SK-N-SH (cell line): Measurements from ENCODE around the gene STK26. TPM values are rescaled to one million over a fixed set of nuclear protein-coding genes. Genes with fewer than 3 reads are reported as not detected.

Source experiments
- CTCF ChIA-PET: fragments of 300-600, 350-600 bp; formaldehyde crosslinking; extraction: SDS; loops from one replicate; lab custom pipeline; 2021; lab: Yijun Ruan, JAX
- POLR2A ChIA-PET: fragments of 350-600 bp; sonication (Branson Sonifier 250); formaldehyde crosslinking; extraction: SDS; loops from one replicate; lab custom pipeline; 2020; ENCODE audit warnings: antibody characterized with exemption, inconsistent platforms; lab: Yijun Ruan, JAX
- DNase-seq: peaks from one replicate; pipeline ENCODE4 v3.0.0; 2012
- H2AFZ ChIP-seq: fragments of 200-600 bp; sonication (generic); 2 replicates; pipeline ENCODE4 v1.8.1; 2016; ENCODE audit warnings: antibody characterized with exemption, mild to moderate bottlenecking, low read depth
- H3F3A ChIP-seq: fragments of 200-600 bp; sonication (generic); replicated peaks from 2 replicates; pipeline ENCODE3; 2016; ENCODE audit warnings: antibody characterized with exemption, mild to moderate bottlenecking; ENCODE audit not compliant: insufficient read depth
- H3K27ac ChIP-seq, 2 experiments: fragments of 200-500 bp in 1 of 2; fragments of 200-600 bp in 1 of 2; sonication (Bioruptor generic) in 1 of 2; sonication (generic), shearing (Covaris generic) in 1 of 2; 2 replicates each; pipeline versions ENCODE4 v1.5.1 to v1.6.1; 2014 to 2016; ENCODE audit warnings: low read depth in 2 of 2, inconsistent platforms in 1 of 2, low read length in 1 of 2, mild to moderate bottlenecking in 1 of 2, mixed read lengths in 1 of 2
- H3K27me3 ChIP-seq: fragments of 200-600 bp; sonication (generic), shearing (Covaris generic); 2 replicates; pipeline ENCODE4 v1.6.1; 2016; ENCODE audit warnings: mixed run types; ENCODE audit not compliant: insufficient read depth
- H3K36me3 ChIP-seq, 2 experiments: fragments of 200-500 bp in 1 of 2; fragments of 200-600 bp in 1 of 2; sonication (Bioruptor generic) in 1 of 2; sonication (generic) in 1 of 2; replicated peaks in 1 of 2; 2 replicates each; pipeline versions ENCODE3 to v1.5.1; 2014 to 2016; ENCODE audit warnings: low read length in 1 of 2, mild to moderate bottlenecking in 1 of 2; ENCODE audit not compliant: insufficient read depth in 2 of 2, control insufficient read depth in 1 of 2
- H3K4me1 ChIP-seq, 2 experiments: fragments of 200-500 bp in 1 of 2; fragments of 200-600 bp in 1 of 2; sonication (Bioruptor generic) in 1 of 2; sonication (generic), shearing (Covaris generic) in 1 of 2; 2 replicates each; pipeline versions ENCODE4 v1.5.1 to v1.6.1; 2014 to 2016; ENCODE audit warnings: low read depth in 1 of 2, low read length in 1 of 2, mixed run types in 1 of 2; ENCODE audit not compliant: insufficient read depth in 2 of 2, control insufficient read depth in 1 of 2
- H3K4me2 ChIP-seq: fragments of 200-600 bp; sonication (generic), shearing (Covaris generic); 2 replicates; pipeline ENCODE4 v1.6.1; 2017; ENCODE audit warnings: mixed run types
- H3K4me3 ChIP-seq, 2 experiments: fragments of 200-500 bp in 1 of 2; fragments of 200-600 bp in 1 of 2; sonication (Bioruptor generic) in 1 of 2; sonication (generic), shearing (Covaris generic) in 1 of 2; 2 replicates each; pipeline versions ENCODE4 v1.5.1 to v1.8.1; 2014 to 2016; ENCODE audit warnings: low read depth in 2 of 2, inconsistent platforms in 1 of 2, low read length in 1 of 2, mild to moderate bottlenecking in 1 of 2, mixed read lengths in 1 of 2, moderate library complexity in 1 of 2
- H3K79me2 ChIP-seq: fragments of 200-600 bp; sonication (generic); 2 replicates; pipeline ENCODE4 v1.8.1; 2017; ENCODE audit warnings: mild to moderate bottlenecking; ENCODE audit not compliant: insufficient read depth
- H3K9ac ChIP-seq: fragments of 200-600 bp; sonication (generic); 2 replicates; pipeline ENCODE4 v1.6.1; 2017; ENCODE audit warnings: mixed run types
- H3K9me2 ChIP-seq: fragments of 200-600 bp; sonication (generic); 2 replicates; pipeline ENCODE4 v1.6.1; 2017; ENCODE audit warnings: mixed run types
- H3K9me3 ChIP-seq: fragments of 200-600 bp; sonication (generic); 2 replicates; pipeline ENCODE4 v1.6.1; 2017; ENCODE audit warnings: mixed run types, mild to moderate bottlenecking, moderate library complexity
- H4K20me1 ChIP-seq: fragments of 200-600 bp; sonication (generic); 2 replicates; pipeline ENCODE4 v1.6.1; 2017; ENCODE audit warnings: mild to moderate bottlenecking, mixed run types; ENCODE audit not compliant: insufficient read depth
- CHD2 ChIP-seq: fragments of 150-350 bp; IDR thresholded peaks from 2 replicates; pipeline ENCODE4 v1.6.1; 2018; ENCODE audit warnings: low read length; ENCODE audit not compliant: partially characterized antibody
- EZH2phosphoT487 ChIP-seq: fragments of 200-600 bp; sonication (generic); IDR thresholded peaks from 2 replicates; pipeline ENCODE4 v1.6.1; 2017; ENCODE audit warnings: low read depth, mixed run types, mild to moderate bottlenecking, antibody characterized with exemption, moderate library complexity, borderline replicate concordance
- FOSL2 ChIP-seq: IDR thresholded peaks from 2 replicates; pipeline ENCODE4 v1.4.0; 2012; ENCODE audit warnings: low read depth, mild to moderate bottlenecking, moderate library complexity, borderline replicate concordance
- FOXM1 ChIP-seq: IDR thresholded peaks from 2 replicates; pipeline ENCODE4 v1.4.0; 2012; ENCODE audit warnings: low read depth, mild to moderate bottlenecking
- GATA2 ChIP-seq: sonication (generic); formaldehyde crosslinking; IDR thresholded peaks from 2 replicates; pipeline ENCODE4 v1.5.0; 2020; ENCODE audit warnings: mild to moderate bottlenecking, missing genetic modification reagents
- JUND ChIP-seq: IDR thresholded peaks from 2 replicates; pipeline ENCODE4 v1.4.0; 2012
- MXI1 ChIP-seq: IDR thresholded peaks from 2 replicates; pipeline ENCODE4 v1.6.1; 2012; ENCODE audit warnings: mild to moderate bottlenecking, low read depth, low read length, improper control_type of control experiment
- RCOR1 ChIP-seq: fragments of 150-350 bp; IDR thresholded peaks from 2 replicates; pipeline ENCODE4 v1.6.1; 2017; ENCODE audit warnings: antibody characterized with exemption, low read length
- REST ChIP-seq: IDR thresholded peaks from 2 replicates; pipeline ENCODE4 v1.6.1; 2012; ENCODE audit warnings: mild to moderate bottlenecking, low read depth, low read length, moderate library complexity
- SIN3A ChIP-seq: IDR thresholded peaks from 2 replicates; pipeline ENCODE4 v1.6.1; 2012; ENCODE audit warnings: low read depth, mild to moderate bottlenecking, low read length, moderate library complexity, borderline replicate concordance
- TAF1 ChIP-seq: IDR thresholded peaks from 2 replicates; pipeline ENCODE4 v1.6.1; 2012; ENCODE audit warnings: low read depth, mild to moderate bottlenecking, low read length, moderate library complexity, borderline replicate concordance
- YY1 ChIP-seq: IDR thresholded peaks from 2 replicates; pipeline ENCODE4 v1.4.0; 2012; ENCODE audit warnings: low read depth, mild to moderate bottlenecking
- whole genome bisulfite sequencing: methylation state at CpG from one replicate; pipeline ENCODE4 v1.1.6; 2017; ENCODE audit warnings: low lambda C conversion rate; 5-methylcytosine and 5-hydroxymethylcytosine counted together
- polyA plus RNA-seq, 3 experiments: library from polyadenylated mRNA; depleted of rRNA; stranded (reverse); fragments of >200 nt; gene quantifications; 2 replicates each; pipeline ENCODE4 v1.2.3, GENCODE V29; 2012
- TF ChIP-seq, protein P1 (sequence below): fragments of 200-600 bp; sonication (generic); IDR thresholded peaks from 2 replicates; pipeline ENCODE4 v1.6.1; 2017; ENCODE audit warnings: antibody characterized with exemption, mild to moderate bottlenecking, moderate library complexity
- TF ChIP-seq, protein P2 (sequence below): IDR thresholded peaks from 2 replicates; pipeline ENCODE4 v1.4.0; 2012; ENCODE audit warnings: low read depth
- TF ChIP-seq, protein P3 (sequence below): IDR thresholded peaks from 2 replicates; pipeline ENCODE4; 2012

STK26 gene
- polyA plus RNA-seq, 1 of the 3 experiments (the other 2 are of a cell fraction), result 3.5 TPM

- POLR2A ChIA-PET, result no interaction called here
Measured at GRCh38 chrX:132101206-132101605, 78.1 kb downstream of the STK26 start.

More at GRCh38 chrX:132101206-132101605, 78.1 kb downstream of the STK26 start:
- no peaks in the 10 kb centered on the region for H3F3A ChIP-seq
- 28% methylated on average over 4 of the region's 4 CpGs for WGBS
- H3K4me1 ChIP-seq, result no peaks in the 10 kb centered on the region; a peak in 1 of 4 replicates
- no peaks in the 10 kb centered on the region for H4K20me1 ChIP-seq
- H3K27ac ChIP-seq, result no peak overlapping the region
- H3K79me2 ChIP-seq, result no peaks in the 10 kb centered on the region
- CTCF ChIA-PET, result interaction anchor here (0.5 to 1.4 kb wide), 3 partner anchors 8 to 1134 kb away, joined by 3 to 6 read pairs (median 3); no protein-coding TSS in a partner anchor
- H3K36me3 ChIP-seq, result no peaks in the 10 kb centered on the region
- H2AFZ ChIP-seq, result no peak overlapping the region
- H3K27me3 ChIP-seq, result peaks cover 13% of the 10 kb centered on the region
- H3K9me2 ChIP-seq, result no peaks in the 10 kb centered on the region
- no peak for TF ChIP-seq FOXM1
- no peak for TF ChIP-seq YY1
- no peak for TF ChIP-seq RCOR1
- no peak for TF ChIP-seq TAF1
- TF ChIP-seq MXI1, result no peak
- TF ChIP-seq SIN3A, result no peak
- TF ChIP-seq CHD2, result no peak
- TF ChIP-seq, protein P1, sequence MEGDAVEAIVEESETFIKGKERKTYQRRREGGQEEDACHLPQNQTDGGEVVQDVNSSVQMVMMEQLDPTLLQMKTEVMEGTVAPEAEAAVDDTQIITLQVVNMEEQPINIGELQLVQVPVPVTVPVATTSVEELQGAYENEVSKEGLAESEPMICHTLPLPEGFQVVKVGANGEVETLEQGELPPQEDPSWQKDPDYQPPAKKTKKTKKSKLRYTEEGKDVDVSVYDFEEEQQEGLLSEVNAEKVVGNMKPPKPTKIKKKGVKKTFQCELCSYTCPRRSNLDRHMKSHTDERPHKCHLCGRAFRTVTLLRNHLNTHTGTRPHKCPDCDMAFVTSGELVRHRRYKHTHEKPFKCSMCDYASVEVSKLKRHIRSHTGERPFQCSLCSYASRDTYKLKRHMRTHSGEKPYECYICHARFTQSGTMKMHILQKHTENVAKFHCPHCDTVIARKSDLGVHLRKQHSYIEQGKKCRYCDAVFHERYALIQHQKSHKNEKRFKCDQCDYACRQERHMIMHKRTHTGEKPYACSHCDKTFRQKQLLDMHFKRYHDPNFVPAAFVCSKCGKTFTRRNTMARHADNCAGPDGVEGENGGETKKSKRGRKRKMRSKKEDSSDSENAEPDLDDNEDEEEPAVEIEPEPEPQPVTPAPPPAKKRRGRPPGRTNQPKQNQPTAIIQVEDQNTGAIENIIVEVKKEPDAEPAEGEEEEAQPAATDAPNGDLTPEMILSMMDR, result no peak
- TF ChIP-seq GATA2, result no peak
- TF ChIP-seq FOSL2, result no peak
- TF ChIP-seq JUND, result no peak
- no peak for TF ChIP-seq REST
- TF ChIP-seq, protein P2, sequence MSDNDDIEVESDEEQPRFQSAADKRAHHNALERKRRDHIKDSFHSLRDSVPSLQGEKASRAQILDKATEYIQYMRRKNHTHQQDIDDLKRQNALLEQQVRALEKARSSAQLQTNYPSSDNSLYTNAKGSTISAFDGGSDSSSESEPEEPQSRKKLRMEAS, result no peak
- TF ChIP-seq, protein P3, sequence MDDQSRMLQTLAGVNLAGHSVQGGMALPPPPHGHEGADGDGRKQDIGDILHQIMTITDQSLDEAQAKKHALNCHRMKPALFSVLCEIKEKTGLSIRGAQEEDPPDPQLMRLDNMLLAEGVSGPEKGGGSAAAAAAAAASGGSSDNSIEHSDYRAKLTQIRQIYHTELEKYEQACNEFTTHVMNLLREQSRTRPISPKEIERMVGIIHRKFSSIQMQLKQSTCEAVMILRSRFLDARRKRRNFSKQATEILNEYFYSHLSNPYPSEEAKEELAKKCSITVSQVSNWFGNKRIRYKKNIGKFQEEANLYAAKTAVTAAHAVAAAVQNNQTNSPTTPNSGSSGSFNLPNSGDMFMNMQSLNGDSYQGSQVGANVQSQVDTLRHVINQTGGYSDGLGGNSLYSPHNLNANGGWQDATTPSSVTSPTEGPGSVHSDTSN, result no peak
- no peak for TF ChIP-seq EZH2phosphoT487
- H3K4me3 ChIP-seq, result no peak overlapping the region
- H3K4me2 ChIP-seq, result no peak overlapping the region
- no peaks in the 10 kb centered on the region for H3K9me3 ChIP-seq
- H3K9ac ChIP-seq, result no peak overlapping the region
- DNase-seq, result no peak
